HEK293 (cell line): ENCODE data around the gene FHIT.

Experiments used
- CTCF ChIP-seq: fragments of 450-650 bp; formaldehyde crosslinking; IDR thresholded peaks from 2 replicates; pipeline ENCODE4 v1.5.1; 2016; ENCODE audit warnings: missing biosample characterization, missing genetic modification characterization
- GLI4 ChIP-seq: fragments of 450-650 bp; formaldehyde crosslinking; IDR thresholded peaks from 2 replicates; pipeline ENCODE4 v1.5.1; 2016; ENCODE audit warnings: missing biosample characterization, missing genetic modification characterization
- HOXD13 ChIP-seq: sonication (generic); formaldehyde crosslinking; IDR thresholded peaks from 2 replicates; pipeline ENCODE4 v1.8.0; 2022; ENCODE audit warnings: missing genetic modification reagents, borderline replicate concordance
- PRDM10 ChIP-seq: fragments of 450-650 bp; formaldehyde crosslinking; IDR thresholded peaks from 2 replicates; pipeline ENCODE4 v1.5.1; 2016; ENCODE audit warnings: missing biosample characterization, missing genetic modification characterization
- REST ChIP-seq: fragments of 450-650 bp; formaldehyde crosslinking; IDR thresholded peaks from 2 replicates; pipeline ENCODE4 v1.5.1; 2016; ENCODE audit warnings: missing biosample characterization, missing genetic modification characterization
- YY1 ChIP-seq: fragments of 450-650 bp; formaldehyde crosslinking; IDR thresholded peaks from 2 replicates; pipeline ENCODE4 v1.5.1; 2018; ENCODE audit warnings: missing biosample characterization, missing genetic modification characterization
- ZNF148 ChIP-seq: fragments of 450-650 bp; formaldehyde crosslinking; IDR thresholded peaks from 2 replicates; pipeline ENCODE4 v1.5.0; 2017; ENCODE audit warnings: missing biosample characterization, missing genetic modification characterization, borderline replicate concordance
- ZNF24 ChIP-seq: fragments of 450-650 bp; formaldehyde crosslinking; IDR thresholded peaks from 2 replicates; pipeline ENCODE4 v1.5.1; 2016; ENCODE audit warnings: missing biosample characterization, missing genetic modification characterization
- ZNF398 ChIP-seq: fragments of 450-650 bp; formaldehyde crosslinking; IDR thresholded peaks from 2 replicates; pipeline ENCODE4 v1.5.1; 2017; ENCODE audit warnings: missing biosample characterization, missing genetic modification characterization
- ZNF423 ChIP-seq: fragments of 450-650 bp; formaldehyde crosslinking; IDR thresholded peaks from 2 replicates; pipeline ENCODE4 v1.5.1; 2016; ENCODE audit warnings: missing biosample characterization, missing genetic modification characterization
- ZNF610 ChIP-seq: fragments of 450-650 bp; formaldehyde crosslinking; IDR thresholded peaks from 2 replicates; pipeline ENCODE4 v1.5.1; 2016; ENCODE audit warnings: missing biosample characterization, missing genetic modification characterization, borderline replicate concordance

GRCh38 chr3:60024400-60024799 is 1226.9 kb downstream of the FHIT start:
- no peak for TF ChIP-seq YY1 (tag by site-specific recombination)
- no peak for TF ChIP-seq CTCF (tag by site-specific recombination)
- no peak for TF ChIP-seq GLI4 (tag by site-specific recombination)
- no peak for TF ChIP-seq ZNF24
- no peak for TF ChIP-seq PRDM10 (tag by site-specific recombination)
- no peak for TF ChIP-seq ZNF610 (tag by site-specific recombination)
- TF ChIP-seq REST (tag by site-specific recombination) = no peak
- no peak for TF ChIP-seq ZNF423 (tag by site-specific recombination)
- TF ChIP-seq ZNF398 (tag by site-specific recombination) = no peak
- no peak for TF ChIP-seq HOXD13
- TF ChIP-seq ZNF148 = no peak
